K562 (cell line): Measurements from ENCODE around the gene ASB2. TPM values are rescaled to one million over a fixed set of nuclear protein-coding genes. Genes with fewer than 3 reads are reported as not detected.

Experiments used
- ATAC-seq: fragments of 200-7000 bp; cut with Tn5 transposase; 3 replicates; pipeline ENCODE4 v1.9.1; 2020; ENCODE audit warnings: moderate library complexity
- BruUV-seq: library from RNA; stranded (reverse); fragments of 400-500 nt; replicated peaks from 2 replicates; lab custom pipeline; 2021; lab: Mats Ljungman, UMichigan
- CTCF ChIA-PET: fragments of 300-600 bp; formaldehyde crosslinking; extraction: SDS; loops from one replicate; lab custom pipeline; 2021; ENCODE audit warnings: low intra/inter-chr PET ratio; lab: Yijun Ruan, JAX
- POLR2A ChIA-PET: fragments of 300-600, 350-650 bp; sonication (Branson Sonifier 250); formaldehyde crosslinking; extraction: SDS; loops from one replicate; lab custom pipeline; 2021; ENCODE audit warnings: antibody characterized with exemption, inconsistent platforms; lab: Yijun Ruan, JAX
- DNase-seq, 4 experiments: peaks; one replicate each; pipeline versions ENCODE4 v3.0.0 to v3.0.0-alpha.2; 2011 to 2018; ENCODE audit warnings: low spot score in 3 of 4, mixed read lengths in 3 of 4; ENCODE audit errors: extremely low read depth in 1 of 4
- FAIRE-seq: peaks from 2 replicates; lab custom pipeline; 2011; peaks lifted over from hg19 to GRCh38; lab: Jason Lieb, UNC
- H2AFZ ChIP-seq: 2 replicates; pipeline ENCODE4 v1.6.0; 2011; ENCODE audit warnings: low read depth, low read length, control low read depth, inconsistent platforms
- H3K27ac ChIP-seq: fragments of 200-600 bp; 3 replicates; pipeline ENCODE4 v1.8.0; 2011; ENCODE audit warnings: low read depth, mild to moderate bottlenecking, control low read depth, inconsistent platforms, low read length, moderate library complexity, mixed read lengths; ENCODE audit errors: extremely low read depth
- H3K27me3 ChIP-seq, 2 experiments: fragments of 300-600 bp in 1 of 2; 2 replicates in 1 of 2; 3 replicates in 1 of 2; pipeline versions ENCODE4 v1.6.0 to v1.8.0; 2011; ENCODE audit warnings: inconsistent platforms in 2 of 2, low read length in 2 of 2, mild to moderate bottlenecking in 1 of 2, mixed read lengths in 1 of 2, moderate library complexity in 1 of 2; ENCODE audit not compliant: control insufficient read depth in 2 of 2, insufficient read depth in 2 of 2
- H3K36me3 ChIP-seq: fragments of 300-600 bp; 3 replicates; pipeline ENCODE4 v1.8.0; 2011; ENCODE audit warnings: mild to moderate bottlenecking, low read length, inconsistent platforms; ENCODE audit not compliant: control insufficient read depth, insufficient read depth
- H3K4me1 ChIP-seq, 2 experiments: fragments of 200-600 bp in 1 of 2; replicated peaks in 1 of 2; 2 replicates in 1 of 2; 3 replicates in 1 of 2; pipeline versions ENCODE4 v1.5.1 to v1.8.0; 2011; ENCODE audit warnings: inconsistent platforms in 2 of 2, low read length in 2 of 2, mild to moderate bottlenecking in 1 of 2, mixed read lengths in 1 of 2, moderate library complexity in 1 of 2; ENCODE audit not compliant: control insufficient read depth in 2 of 2, insufficient read depth in 2 of 2
- H3K4me2 ChIP-seq: 2 replicates; pipeline ENCODE4 v1.6.1; 2011; ENCODE audit warnings: low read length, control low read depth, inconsistent platforms, mixed read lengths; ENCODE audit not compliant: insufficient read depth
- H3K4me3 ChIP-seq: fragments of 200-600 bp; sonication (generic), shearing (Covaris generic); 2 replicates; pipeline ENCODE4 v1.5.1; 2016; ENCODE audit warnings: control low read depth, inconsistent platforms
- H3K79me2 ChIP-seq: fragments of 200-600 bp; 3 replicates; pipeline ENCODE4 v1.8.0; 2011; ENCODE audit warnings: low read length, inconsistent platforms; ENCODE audit not compliant: control insufficient read depth, insufficient read depth
- H3K9ac ChIP-seq, 2 experiments: 2 replicates each; pipeline versions ENCODE4 v1.6.0 to v1.6.1; 2011; ENCODE audit warnings: low read depth in 2 of 2, low read length in 2 of 2, control low read depth in 1 of 2, inconsistent platforms in 1 of 2, mild to moderate bottlenecking in 1 of 2, mixed read lengths in 1 of 2; ENCODE audit not compliant: insufficient read depth in 1 of 2
- H3K9me1 ChIP-seq: one replicate; pipeline ENCODE4 v1.6.0; 2011; ENCODE audit warnings: inconsistent platforms, mild to moderate bottlenecking, low read length, moderate library complexity; ENCODE audit not compliant: control insufficient read depth, insufficient read depth
- H3K9me3 ChIP-seq: replicated peaks from 2 replicates; pipeline ENCODE4 v1.5.1; 2011; ENCODE audit warnings: low read depth, low read length, inconsistent platforms; ENCODE audit not compliant: control insufficient read depth, insufficient read depth
- H4K20me1 ChIP-seq: replicated peaks from 2 replicates; pipeline ENCODE4 v1.6.1; 2011; ENCODE audit warnings: low read length, inconsistent platforms, mixed read lengths; ENCODE audit not compliant: control insufficient read depth, insufficient read depth
- CHD4 ChIP-seq: fragments of 200-600 bp; sonication (generic); IDR thresholded peaks from 3 replicates; pipeline ENCODE4 v1.6.1; 2012; ENCODE audit warnings: low read depth, mild to moderate bottlenecking, mixed read lengths, low read length, inconsistent platforms; ENCODE audit not compliant: insufficient read depth, insufficient replicate concordance, poor library complexity, severe bottlenecking
- GATAD2B ChIP-seq: fragments of 450-650 bp; IDR thresholded peaks from 2 replicates; pipeline ENCODE4 v1.6.1; 2017; ENCODE audit warnings: mild to moderate bottlenecking, borderline replicate concordance
- GTF2A2 ChIP-seq: IDR thresholded peaks from 2 replicates; pipeline ENCODE4 v1.6.1; 2016; ENCODE audit warnings: mild to moderate bottlenecking, missing genetic modification characterization, missing compliant biosample characterization
- HOMEZ ChIP-seq: fragments of 250-450 bp; sonication (Bioruptor Pico); IDR thresholded peaks from 2 replicates; pipeline ENCODE4 v1.4.0; 2020; ENCODE audit warnings: mild to moderate bottlenecking, moderate library complexity
- SMAD4 ChIP-seq: fragments of 250-450 bp; sonication (Bioruptor Pico); conservative IDR thresholded peaks from 2 replicates; pipeline ENCODE4 v1.8.0; 2021; ENCODE audit warnings: inconsistent platforms, mild to moderate bottlenecking, moderate library complexity
- TAF1 ChIP-seq: IDR thresholded peaks from 2 replicates; pipeline ENCODE4 v1.6.1; 2011; ENCODE audit warnings: mild to moderate bottlenecking, low read length, moderate library complexity; ENCODE audit not compliant: insufficient read depth, control insufficient read depth, severe bottlenecking; ENCODE audit errors: extremely low read depth
- ZNF23 ChIP-seq: fragments of 250-450 bp; sonication (Bioruptor Pico); IDR thresholded peaks from 2 replicates; pipeline ENCODE4 v1.4.0; 2020; ENCODE audit warnings: mild to moderate bottlenecking
- ZNF384 ChIP-seq: IDR thresholded peaks from 2 replicates; pipeline ENCODE4 v1.6.1; 2012; ENCODE audit warnings: low read depth, low read length, improper control_type of control experiment
- WGBS: fragments of 100-300 bp; shearing (Covaris generic); methylation state at CpG from one replicate; pipeline ENCODE4 v1.1.6; 2016; ENCODE audit warnings: low coverage, mixed read lengths; ENCODE audit not compliant: insufficient coverage; ENCODE audit errors: missing lambda C conversion rate; 5-methylcytosine and 5-hydroxymethylcytosine counted together
- in situ Hi-C: fragments of 300-500 bp; cut with MboI; formaldehyde crosslinking; loops from 4 replicates; pipeline ENCODE4 v1.15.0; 2018; ENCODE audit warnings: inconsistent platforms, mixed read lengths
- intact Hi-C: fragments of 100-400 bp; cut with micrococcal nuclease; formaldehyde crosslinking; loops from 2 replicates; pipeline ENCODE4 v1.14.2; 2022
- polyA plus RNA-seq, 8 experiments: library from polyadenylated mRNA; depleted of rRNA in 4 of 8; stranded (reverse) in 5 of 8; unstranded in 3 of 8; fragments of >200 nt; fragmentation: Nextera tagmentation in 2 of 8; fragmentation: Illumina TruSeq in 1 of 8; extraction: Ambion mirVana in 2 of 8; extraction: Trizol in 1 of 8; gene quantifications; 2 replicates each; pipeline versions ENCODE4 v1.2.1 to v1.2.3, GENCODE V29; 2011 to 2014; ENCODE audit warnings: inconsistent platforms in 1 of 8, missing spikeins in 1 of 8
- total RNA-seq, 7 experiments: library from RNA; depleted of rRNA in 6 of 7; stranded (reverse); fragments of >200 nt in 6 of 7; fragmentation: Illumina TruSeq in 2 of 7; extraction: Trizol in 2 of 7; gene quantifications; 2 replicates each; pipeline versions ENCODE4 v1.2.1 to v1.2.3, GENCODE V29; 2011 to 2021; ENCODE audit warnings: low replicate concordance in 1 of 7
- TF ChIP-seq, protein P1 (sequence below): sonication (generic); formaldehyde crosslinking; IDR thresholded peaks from 2 replicates; pipeline ENCODE4 v1.8.0; 2022; ENCODE audit warnings: mild to moderate bottlenecking, low read depth, missing genetic modification reagents
- TF ChIP-seq, protein P2 (sequence below): sonication (generic); formaldehyde crosslinking; IDR thresholded peaks from 2 replicates; pipeline ENCODE4 v1.8.1; 2023; ENCODE audit warnings: mild to moderate bottlenecking, missing genetic modification reagents

The ASB2 gene
- total and polyA plus RNA-seq, 9 of the 15 experiments (the other 6 are each of a cell fraction or from before 2014, with no cell fraction given) = not detected

DNA sequence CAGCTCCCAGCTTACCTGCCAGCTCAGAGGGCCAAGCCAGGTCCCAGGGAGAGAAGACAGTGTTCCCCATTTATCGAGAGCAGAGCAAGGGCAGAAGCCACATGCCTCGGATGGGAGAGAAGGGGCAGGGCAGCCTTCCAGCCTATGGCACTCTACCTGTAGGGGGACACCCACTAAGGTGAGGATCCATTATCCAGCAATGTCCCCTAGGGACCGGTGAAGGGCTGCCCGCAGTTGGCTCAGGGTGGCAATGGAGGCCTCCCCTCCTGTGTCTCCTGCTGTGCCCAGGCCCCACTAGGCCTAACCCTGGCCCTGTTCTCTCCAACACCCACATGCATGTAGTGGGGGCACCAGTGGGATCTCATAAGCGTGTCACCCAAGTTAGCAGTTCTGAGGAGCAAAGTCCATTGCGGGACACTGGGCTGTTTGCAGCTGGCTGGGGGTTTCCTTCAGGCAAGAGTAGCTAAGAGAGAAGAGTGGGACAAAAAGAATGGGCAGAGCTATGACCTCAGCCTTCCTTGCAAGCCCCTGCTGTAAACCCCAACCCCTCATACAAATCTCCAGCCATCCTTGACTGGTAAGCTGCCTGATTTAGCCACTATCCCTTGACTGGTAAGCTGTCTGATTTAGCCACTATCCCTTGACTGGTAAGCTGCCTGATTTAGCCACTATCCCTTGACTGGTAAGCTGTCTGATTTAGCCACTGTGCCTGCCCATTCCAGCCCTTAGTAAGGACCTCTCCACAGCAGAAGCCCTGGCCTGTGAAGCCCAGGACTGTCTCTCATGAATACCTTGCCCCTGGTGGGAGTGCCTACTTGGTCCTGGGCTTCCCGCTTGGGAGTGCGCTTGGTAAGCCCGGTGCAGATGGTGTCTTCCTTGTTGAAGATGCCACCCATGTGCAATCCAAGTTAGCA lies 5.2 kb upstream of the ASB2 start:
- no peak for FAIRE-seq
- 1% methylated on average over 9 of the region's 9 CpGs for whole genome bisulfite sequencing
- no peak overlapping the region for H3K4me3 ChIP-seq
- TF ChIP-seq, protein P1, sequence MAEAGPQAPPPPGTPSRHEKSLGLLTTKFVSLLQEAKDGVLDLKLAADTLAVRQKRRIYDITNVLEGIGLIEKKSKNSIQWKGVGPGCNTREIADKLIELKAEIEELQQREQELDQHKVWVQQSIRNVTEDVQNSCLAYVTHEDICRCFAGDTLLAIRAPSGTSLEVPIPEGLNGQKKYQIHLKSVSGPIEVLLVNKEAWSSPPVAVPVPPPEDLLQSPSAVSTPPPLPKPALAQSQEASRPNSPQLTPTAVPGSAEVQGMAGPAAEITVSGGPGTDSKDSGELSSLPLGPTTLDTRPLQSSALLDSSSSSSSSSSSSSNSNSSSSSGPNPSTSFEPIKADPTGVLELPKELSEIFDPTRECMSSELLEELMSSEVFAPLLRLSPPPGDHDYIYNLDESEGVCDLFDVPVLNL (CRISPR knock-in tag) = no peak
- no peak for TF ChIP-seq GTF2A2 (tag)
- TF ChIP-seq TAF1 = no peak
- TF ChIP-seq SMAD4 (CRISPR knock-in tag) = no peak
- no peak for TF ChIP-seq GATAD2B
- no peak for TF ChIP-seq CHD4
- no peak for TF ChIP-seq HOMEZ (CRISPR knock-in tag)
- TF ChIP-seq, protein P2, sequence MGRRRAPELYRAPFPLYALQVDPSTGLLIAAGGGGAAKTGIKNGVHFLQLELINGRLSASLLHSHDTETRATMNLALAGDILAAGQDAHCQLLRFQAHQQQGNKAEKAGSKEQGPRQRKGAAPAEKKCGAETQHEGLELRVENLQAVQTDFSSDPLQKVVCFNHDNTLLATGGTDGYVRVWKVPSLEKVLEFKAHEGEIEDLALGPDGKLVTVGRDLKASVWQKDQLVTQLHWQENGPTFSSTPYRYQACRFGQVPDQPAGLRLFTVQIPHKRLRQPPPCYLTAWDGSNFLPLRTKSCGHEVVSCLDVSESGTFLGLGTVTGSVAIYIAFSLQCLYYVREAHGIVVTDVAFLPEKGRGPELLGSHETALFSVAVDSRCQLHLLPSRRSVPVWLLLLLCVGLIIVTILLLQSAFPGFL (CRISPR knock-in tag) = no peak
- TF ChIP-seq ZNF23 (CRISPR knock-in tag) = no peak
- TF ChIP-seq ZNF384 = no peak

More for the DNA sequence above, 5.2 kb upstream of the ASB2 start:
- H3K36me3 ChIP-seq = no peaks in the 10 kb centered on the region
- POLR2A ChIA-PET = interaction anchor here (1.2 kb wide), 1 partner anchor 10 kb away, joined by 4 read pairs; no protein-coding TSS in a partner anchor
- no peaks in the 10 kb centered on the region for H4K20me1 ChIP-seq
- peaks cover 0 to 20% of the 10 kb centered on the region in 2 experiments; a peak in 3 of 5 replicates for H3K27me3 ChIP-seq
- no peak overlapping the region for H3K4me2 ChIP-seq
- no peaks in the 10 kb centered on the region for H3K79me2 ChIP-seq
- in situ Hi-C loops (no loop called here), intact Hi-C loops (no loop called here)
- DNase-seq (no peak), ATAC-seq (no peak)
- H3K9me1 ChIP-seq = peaks cover 2% of the 10 kb centered on the region
- no TSS peak for BruUV-seq
- H3K9ac ChIP-seq = no peak overlapping the region
- CTCF ChIA-PET = no interaction called here
- no peaks in the 10 kb centered on the region for H3K9me3 ChIP-seq
- no peak overlapping the region for H2AFZ ChIP-seq
- no peak overlapping the region for H3K27ac ChIP-seq
- H3K4me1 ChIP-seq = no peaks in the 10 kb centered on the region
